Psoas muscle (tissue), 8 donors: Measurements from ENCODE around the gene VWA7. TPM values are rescaled to one million over a fixed set of nuclear protein-coding genes. Genes with fewer than 3 reads are reported as not detected.
"Not testable (repeated sequence)": the region's sequence is repeated elsewhere in the genome, so short reads cannot be mapped to it uniquely, and the experiment has no call there.

Experiments
- ATAC-seq, 4 donors: fragments of 200-7000 bp; cut with Tn5 transposase; one replicate each; pipeline ENCODE4 v1.9.1; 2020; ENCODE audit warnings: moderate library complexity in 3 of 4, mild to moderate bottlenecking in 2 of 4
- DNase-seq, 2 donors: peaks; one replicate each; pipeline ENCODE4 v3.0.0-alpha.2; 2020
- H3K27ac ChIP-seq: fragments of 200-600 bp; one replicate; pipeline ENCODE4 v1.8.0; 2022
- H3K27me3 ChIP-seq, 3 donors: fragments of 200-600 bp in 1 of 3; one replicate each; pipeline versions ENCODE4 v1.6.1 to v1.8.0; 2013 to 2022; ENCODE audit warnings: low read length in 2 of 3, mild to moderate bottlenecking in 2 of 3, moderate library complexity in 1 of 3; ENCODE audit not compliant: insufficient read depth in 3 of 3
- H3K36me3 ChIP-seq, 2 donors: fragments of 200-600 bp in 1 of 2; one replicate each; pipeline versions ENCODE4 v1.6.1 to v1.8.0; 2013 to 2022; ENCODE audit warnings: low read depth in 1 of 2, mild to moderate bottlenecking in 1 of 2, moderate library complexity in 1 of 2; ENCODE audit not compliant: insufficient read depth in 1 of 2
- H3K4me1 ChIP-seq: fragments of 200-600 bp; one replicate; pipeline ENCODE4 v1.8.0; 2022
- H3K4me3 ChIP-seq: fragments of 200-600 bp; one replicate; pipeline ENCODE4 v1.8.0; 2022; ENCODE audit warnings: mild to moderate bottlenecking
- H3K9me3 ChIP-seq: fragments of 200-600 bp; one replicate; pipeline ENCODE4 v1.8.0; 2022
- CTCF ChIP-seq: fragments of 200-600 bp; IDR thresholded peaks from one replicate; pipeline ENCODE4 v1.8.0; 2022; ENCODE audit warnings: antibody characterized with exemption
- WGBS, 3 donors: extraction: QIAGEN DNeasy Blood & Tissue Kit; methylation state at CpG; one replicate each; pipeline versions ENCODE4 v1.1.6 to v1.1.7; 2013; 5-methylcytosine and 5-hydroxymethylcytosine counted together
- intact Hi-C, 2 donors: fragments of 100-400 bp; cut with DNase I; formaldehyde crosslinking; loops; one replicate each; pipeline versions ENCODE4 v1.11.0 to v1.14.2; 2022
- polyA plus RNA-seq, 3 donors: library from polyadenylated mRNA; stranded (reverse); fragments of 200-250 nt; gene quantifications; one replicate each; pipeline ENCODE4 v1.2.3, GENCODE V29; 2013
- total RNA-seq, 4 donors: library from RNA; stranded (reverse); fragmentation: NEBNext Ultra II Directional in 2 of 4; extraction: Animal tissue kit (Norgen Biotek cat#: 25700) in 2 of 4; gene quantifications; one replicate each; pipeline versions ENCODE4 v1.2.1 to v1.2.4, GENCODE V29; 2021 to 2023
- donor health status: healthy with polysubstance abuse.
- donor health status: DM: no; HTN: no; CAD: no; lungs with moderate emphysema.
- donor health status: Bipolar disorder and iron deficiency.
- donor health status: healthy.
- donor health status: DM: yes; HTN: yes; CAD: no.
- donor health status: DM: no; HTN: no; CAD: no.
- donor health status: DM: no; HTN: no; CAD: no.
- donor health status: DM: yes; HTN: yes; CAD: no.

The VWA7 gene
- total and polyA plus RNA-seq, 7 donors = 0.76 to 8.0 (median 5.2) TPM

GRCh38 chr6:31806470-31807272 is 29.5 kb upstream of the VWA7 start, which contains the start of gene LSM2:
LSM2 (minus strand) TSS chr6:31806966; CDS start chr6:31806757, 209 bp downstream.
- peak; percentile 19 for TF ChIP-seq CTCF
- Histone ChIP-seq H3K4me1 (peaks cover 13% of the 10 kb centered on the region), H3K27ac (peak within 1 kb of the TSS; percentile 86), H3K36me3 (peaks cover 0 to 35% of the 10 kb centered on the region in 2 donors), H3K9me3 (no peaks in the 10 kb centered on the region), H3K4me3 (peak within 1 kb of the TSS; percentile 68), H3K27me3 (no peaks in the 10 kb centered on the region)
- 0 to 1% (median 0%) methylated on average over 49 to 51 of the region's 51 CpGs for WGBS, 3 donors
- intact Hi-C loops = no loop called here
- DNase-seq (peak; percentile 98 to 99), ATAC-seq (peak; percentile 98 to 99 (median 98))

GRCh38 chr6:31805939-31806469 is 28.9 kb upstream of the VWA7 start:
- Histone ChIP-seq H3K4me3 (peak overlapping the region; percentile 68), H3K4me1 (peaks cover 13% of the 10 kb centered on the region), H3K9me3 (no peaks in the 10 kb centered on the region), H3K27me3 (no peaks in the 10 kb centered on the region), H3K36me3 (peaks cover 0 to 42% of the 10 kb centered on the region in 2 donors), H3K27ac (peak overlapping the region; percentile 86)
- intact Hi-C loops = no loop called here
- WGBS, 3 donors = 14 to 16% (median 15%) methylated on average over 7 of the region's 7 CpGs
- no peak for DNase-seq
- ATAC-seq = peak; percentile 1 to 17 (median 4)
- no peak for TF ChIP-seq CTCF

GRCh38 chr6:31801031-31801927 is 24.2 kb upstream of the VWA7 start:
- H3K4me1 ChIP-seq = peaks cover 27% of the 10 kb centered on the region
- H3K27me3 ChIP-seq, ATAC-seq, H3K27ac ChIP-seq, H3K9me3 ChIP-seq, intact Hi-C loops, H3K4me3 ChIP-seq, DNase-seq: not testable (repeated sequence)
- H3K36me3 ChIP-seq = peaks cover 0 to 42% of the 10 kb centered on the region in 2 donors
- 87 to 90% (median 89%) methylated on average over 8 of the region's 8 CpGs for WGBS, 3 donors

- peaks cover 0 to 42% of the 10 kb centered on the region in 2 donors for H3K36me3 ChIP-seq
- no peak for DNase-seq
Observed at GRCh38 chr6:31799781-31800180, 22.7 kb upstream of the VWA7 start.

More at GRCh38 chr6:31799781-31800180, 22.7 kb upstream of the VWA7 start:
- no peak overlapping the region for H3K4me3 ChIP-seq
- H3K27ac ChIP-seq = peak overlapping the region; percentile 27
- intact Hi-C loops = loop anchor here in 1 of 2 donors (5.0 kb wide), 1 partner anchor 33 kb away; no protein-coding TSS in a partner anchor
- peaks cover 17% of the 10 kb centered on the region for H3K4me1 ChIP-seq
- H3K9me3 ChIP-seq = no peaks in the 10 kb centered on the region
- no peak for TF ChIP-seq CTCF
- no peak for ATAC-seq
- no peaks in the 10 kb centered on the region for H3K27me3 ChIP-seq
- WGBS, 3 donors = 60 to 72% (median 65%) methylated on average over 12 of the region's 12 CpGs
